IPS-15b (cell line): ENCODE results near the gene POLRMT.

Experiments
- H3K27me3 ChIP-seq: one replicate; pipeline ENCODE4 v1.6.1; 2013; ENCODE audit warnings: low read length; ENCODE audit not compliant: control insufficient read depth, insufficient read depth
- H3K36me3 ChIP-seq: one replicate; pipeline ENCODE4 v1.6.1; 2013; ENCODE audit warnings: low read length; ENCODE audit not compliant: control insufficient read depth, insufficient read depth
- H3K4me1 ChIP-seq: one replicate; pipeline ENCODE4 v1.6.1; 2013; ENCODE audit warnings: mild to moderate bottlenecking, low read length; ENCODE audit not compliant: control insufficient read depth, insufficient read depth
- H3K4me3 ChIP-seq: one replicate; pipeline ENCODE4 v1.5.1; 2013; ENCODE audit warnings: low read depth, low read length
- H3K9ac ChIP-seq: one replicate; pipeline ENCODE4 v1.6.1; 2013; ENCODE audit warnings: low read depth, mild to moderate bottlenecking, low read length
- H3K9me3 ChIP-seq: one replicate; pipeline ENCODE4 v1.6.1; 2013; ENCODE audit warnings: mild to moderate bottlenecking, low read length; ENCODE audit not compliant: control insufficient read depth, insufficient read depth

The POLRMT gene

GRCh38 chr19:650121-650520 is 16.8 kb upstream of the POLRMT start:
- Histone ChIP-seq H3K27me3 (no peaks in the 10 kb centered on the region), H3K4me3 (no peak overlapping the region), H3K9me3 (no peaks in the 10 kb centered on the region), H3K36me3 (peaks cover 63% of the 10 kb centered on the region), H3K4me1 (no peaks in the 10 kb centered on the region), H3K9ac (no peak overlapping the region)

- H3K36me3 ChIP-seq = peaks cover 67% of the 10 kb centered on the region
- H3K9me3 ChIP-seq = no peaks in the 10 kb centered on the region
Observed at GRCh38 chr19:648904-649801, 15.8 kb upstream of the POLRMT start.

GRCh38 chr19:648305-648704 is 15.0 kb upstream of the POLRMT start:
- no peaks in the 10 kb centered on the region for H3K9me3 ChIP-seq
- H3K4me3 ChIP-seq = no peak overlapping the region
- no peak overlapping the region for H3K9ac ChIP-seq
- no peaks in the 10 kb centered on the region for H3K4me1 ChIP-seq
- H3K36me3 ChIP-seq = peaks cover 62% of the 10 kb centered on the region
- no peaks in the 10 kb centered on the region for H3K27me3 ChIP-seq

More at GRCh38 chr19:648904-649801, 15.8 kb upstream of the POLRMT start:
- Histone ChIP-seq H3K9ac (no peak overlapping the region), H3K4me1 (no peaks in the 10 kb centered on the region), H3K27me3 (no peaks in the 10 kb centered on the region), H3K4me3 (no peak overlapping the region)

- Histone ChIP-seq H3K27me3 (no peaks in the 10 kb centered on the region), H3K9ac (no peak overlapping the region), H3K4me3 (no peak overlapping the region), H3K9me3 (no peaks in the 10 kb centered on the region), H3K36me3 (peaks cover 56% of the 10 kb centered on the region), H3K4me1 (no peaks in the 10 kb centered on the region)
Observed at GRCh38 chr19:647566-648284, 14.4 kb upstream of the POLRMT start.

- Histone ChIP-seq H3K4me1 (no peaks in the 10 kb centered on the region), H3K36me3 (peaks cover 49% of the 10 kb centered on the region), H3K4me3 (no peak overlapping the region), H3K9ac (no peak overlapping the region), H3K9me3 (no peaks in the 10 kb centered on the region), H3K27me3 (no peaks in the 10 kb centered on the region)
Observed at GRCh38 chr19:646779-647565, 13.6 kb upstream of the POLRMT start.

GRCh38 chr19:645912-646778 is 12.8 kb upstream of the POLRMT start:
- Histone ChIP-seq H3K4me3 (no peak overlapping the region), H3K4me1 (no peaks in the 10 kb centered on the region), H3K9me3 (no peaks in the 10 kb centered on the region), H3K36me3 (peaks cover 43% of the 10 kb centered on the region), H3K27me3 (no peaks in the 10 kb centered on the region), H3K9ac (no peak overlapping the region)

GRCh38 chr19:644789-645188 is 11.5 kb upstream of the POLRMT start:
- no peaks in the 10 kb centered on the region for H3K4me1 ChIP-seq
- no peaks in the 10 kb centered on the region for H3K9me3 ChIP-seq
- no peaks in the 10 kb centered on the region for H3K27me3 ChIP-seq
- no peak overlapping the region for H3K4me3 ChIP-seq
- H3K9ac ChIP-seq = no peak overlapping the region
- H3K36me3 ChIP-seq = peaks cover 42% of the 10 kb centered on the region

- H3K36me3 ChIP-seq = peaks cover 39% of the 10 kb centered on the region
- no peaks in the 10 kb centered on the region for H3K9me3 ChIP-seq
- H3K4me3 ChIP-seq = no peak overlapping the region
- no peaks in the 10 kb centered on the region for H3K4me1 ChIP-seq
- H3K27me3 ChIP-seq = no peaks in the 10 kb centered on the region
- H3K9ac ChIP-seq = no peak overlapping the region
Observed at GRCh38 chr19:644363-644762, 11.0 kb upstream of the POLRMT start.

GRCh38 chr19:643736-644135 is 10.4 kb upstream of the POLRMT start:
- H3K36me3 ChIP-seq = peaks cover 35% of the 10 kb centered on the region
- H3K27me3 ChIP-seq = peaks cover 2% of the 10 kb centered on the region
- H3K9ac ChIP-seq = no peak overlapping the region
- no peak overlapping the region for H3K4me3 ChIP-seq
- H3K9me3 ChIP-seq = no peaks in the 10 kb centered on the region
- H3K4me1 ChIP-seq = no peaks in the 10 kb centered on the region

- Histone ChIP-seq H3K27me3 (peaks cover 2% of the 10 kb centered on the region), H3K9ac (no peak overlapping the region), H3K4me1 (no peaks in the 10 kb centered on the region), H3K9me3 (no peaks in the 10 kb centered on the region), H3K4me3 (no peak overlapping the region), H3K36me3 (peaks cover 28% of the 10 kb centered on the region)
Observed at GRCh38 chr19:642767-643727, 9.7 kb upstream of the POLRMT start.
